Activated CD4-positive, alpha-beta T cell treated with anti-CD3 and anti-CD28 coated beads, Interleukin-2, amount 50 U/mL, for 16 hours (primary cell): ENCODE measurements around the gene ANO6.
"Not testable (repeated sequence)": the region's sequence is repeated elsewhere in the genome, so short reads cannot be mapped to it uniquely, and the experiment has no call there.

ENCODE experiments used
- DNase-seq: peaks from one replicate; pipeline ENCODE4 v3.0.0-alpha.2; 2020

Gene ANO6, protein sequence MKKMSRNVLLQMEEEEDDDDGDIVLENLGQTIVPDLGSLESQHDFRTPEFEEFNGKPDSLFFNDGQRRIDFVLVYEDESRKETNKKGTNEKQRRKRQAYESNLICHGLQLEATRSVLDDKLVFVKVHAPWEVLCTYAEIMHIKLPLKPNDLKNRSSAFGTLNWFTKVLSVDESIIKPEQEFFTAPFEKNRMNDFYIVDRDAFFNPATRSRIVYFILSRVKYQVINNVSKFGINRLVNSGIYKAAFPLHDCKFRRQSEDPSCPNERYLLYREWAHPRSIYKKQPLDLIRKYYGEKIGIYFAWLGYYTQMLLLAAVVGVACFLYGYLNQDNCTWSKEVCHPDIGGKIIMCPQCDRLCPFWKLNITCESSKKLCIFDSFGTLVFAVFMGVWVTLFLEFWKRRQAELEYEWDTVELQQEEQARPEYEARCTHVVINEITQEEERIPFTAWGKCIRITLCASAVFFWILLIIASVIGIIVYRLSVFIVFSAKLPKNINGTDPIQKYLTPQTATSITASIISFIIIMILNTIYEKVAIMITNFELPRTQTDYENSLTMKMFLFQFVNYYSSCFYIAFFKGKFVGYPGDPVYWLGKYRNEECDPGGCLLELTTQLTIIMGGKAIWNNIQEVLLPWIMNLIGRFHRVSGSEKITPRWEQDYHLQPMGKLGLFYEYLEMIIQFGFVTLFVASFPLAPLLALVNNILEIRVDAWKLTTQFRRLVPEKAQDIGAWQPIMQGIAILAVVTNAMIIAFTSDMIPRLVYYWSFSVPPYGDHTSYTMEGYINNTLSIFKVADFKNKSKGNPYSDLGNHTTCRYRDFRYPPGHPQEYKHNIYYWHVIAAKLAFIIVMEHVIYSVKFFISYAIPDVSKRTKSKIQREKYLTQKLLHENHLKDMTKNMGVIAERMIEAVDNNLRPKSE

DNA sequence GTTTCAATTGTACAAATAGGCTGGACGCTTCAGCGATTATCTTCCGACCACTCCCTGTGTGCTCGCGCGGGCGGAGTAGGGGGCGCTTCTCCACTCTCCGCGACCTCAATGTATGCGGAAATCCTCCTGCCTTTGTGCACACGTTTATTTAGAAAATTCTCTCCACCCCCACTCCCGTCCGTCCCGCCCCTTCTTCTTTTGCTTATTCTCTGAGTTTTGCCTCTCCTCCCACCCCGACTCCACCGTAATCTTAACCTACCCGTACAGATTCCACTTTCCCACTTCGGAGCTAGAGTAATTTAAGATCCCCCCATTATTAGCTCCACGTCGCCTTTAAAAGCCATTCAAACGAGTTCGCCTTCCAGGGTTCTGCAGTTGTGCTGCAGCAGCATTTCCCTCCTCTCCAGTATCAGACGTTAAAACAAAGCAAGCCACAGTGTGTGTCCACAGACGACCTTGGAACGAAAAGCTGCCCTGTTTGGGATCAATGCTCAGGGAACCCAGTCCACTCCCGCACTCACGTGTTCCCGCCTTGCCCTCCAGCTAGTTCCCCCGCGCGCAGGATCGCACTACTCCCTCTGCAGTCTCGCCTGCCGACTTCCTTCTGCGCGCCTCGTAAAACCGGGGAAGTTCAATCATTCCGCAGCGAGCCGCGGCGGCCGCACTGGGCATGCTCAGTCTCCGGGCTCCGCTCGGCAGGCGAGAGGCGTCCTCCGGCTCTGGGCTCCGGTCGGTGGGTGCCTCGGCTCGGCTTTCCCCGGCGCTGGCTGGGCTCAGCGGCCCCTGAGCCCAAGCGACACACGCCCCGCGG lies at the start of gene ANO6:
Gene ANO6 (plus strand): TSS at position 677 of the 811 bp plus-strand sequence. CDS start 227 bp downstream, outside the sequence.
- peak; percentile 86 for DNase-seq

DNA sequence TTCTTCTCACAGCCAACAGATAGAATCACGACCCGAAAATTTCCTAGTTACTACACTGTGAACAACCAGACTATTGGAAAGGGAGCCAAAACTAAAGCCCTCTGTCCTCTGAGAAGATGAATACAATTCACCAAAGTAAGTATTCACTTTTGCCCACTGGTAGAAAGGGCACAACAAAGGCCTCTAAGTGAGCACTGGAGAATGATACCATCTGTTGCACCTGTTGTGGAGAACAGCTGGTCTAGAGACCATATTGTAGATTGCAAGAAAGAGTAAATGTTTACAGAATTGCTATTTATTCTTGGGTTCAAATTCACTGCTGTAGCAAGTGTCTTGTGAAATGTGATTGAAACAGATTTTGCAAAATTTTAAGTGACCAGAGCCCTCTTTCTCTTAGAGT lies 46.9 kb upstream of the ANO6 start:
- DNase-seq = no peak

DNA sequence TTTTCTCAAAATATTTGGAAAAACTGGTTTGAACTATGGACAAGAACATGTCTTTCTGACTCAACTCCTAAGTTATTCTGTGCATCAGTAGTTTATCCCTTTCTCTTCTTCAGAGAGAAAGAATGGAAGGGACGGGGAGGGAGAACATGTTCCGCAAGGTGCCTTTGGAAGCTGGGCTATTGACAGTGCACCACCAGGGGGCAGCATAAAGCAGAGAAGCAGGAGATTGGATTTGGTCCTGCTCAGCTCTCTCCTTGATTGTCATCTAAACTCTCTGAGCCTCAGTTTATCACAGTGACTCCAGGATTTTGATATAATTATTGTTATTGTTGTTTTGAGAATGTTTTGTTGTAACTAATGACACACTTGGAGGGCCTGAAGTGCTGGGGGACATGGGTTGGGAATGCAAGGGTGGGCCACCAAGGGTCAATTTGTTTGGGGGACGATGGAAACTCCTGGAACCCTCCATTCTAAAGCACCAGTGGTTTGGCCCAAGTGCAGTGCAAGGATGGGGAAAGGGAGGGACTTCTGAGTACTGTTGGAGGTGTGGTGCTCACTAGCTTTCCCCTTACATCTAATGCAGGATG lies 45.3 kb upstream of the ANO6 start:
- peak; percentile 77 for DNase-seq

DNA sequence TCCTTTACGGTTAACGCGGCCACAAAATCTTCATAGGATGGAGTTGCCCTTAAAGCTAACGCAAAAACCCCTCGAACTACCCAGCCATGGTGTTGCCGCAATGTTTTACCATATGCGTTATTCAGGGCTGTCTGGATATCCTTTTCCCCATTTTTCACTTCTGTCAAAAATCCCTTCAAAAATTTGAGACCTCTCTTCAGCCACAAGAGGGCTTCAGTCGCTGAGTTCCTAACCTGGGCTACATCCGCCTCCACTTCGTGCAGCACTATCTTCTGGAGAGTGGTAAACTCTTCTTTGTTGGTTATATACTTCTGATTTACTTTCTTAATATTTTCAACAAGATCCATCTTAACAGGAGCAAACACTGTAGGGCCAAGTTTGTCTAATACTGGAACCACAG lies 42.6 kb upstream of the ANO6 start:
- DNase-seq = not testable (repeated sequence)

DNA sequence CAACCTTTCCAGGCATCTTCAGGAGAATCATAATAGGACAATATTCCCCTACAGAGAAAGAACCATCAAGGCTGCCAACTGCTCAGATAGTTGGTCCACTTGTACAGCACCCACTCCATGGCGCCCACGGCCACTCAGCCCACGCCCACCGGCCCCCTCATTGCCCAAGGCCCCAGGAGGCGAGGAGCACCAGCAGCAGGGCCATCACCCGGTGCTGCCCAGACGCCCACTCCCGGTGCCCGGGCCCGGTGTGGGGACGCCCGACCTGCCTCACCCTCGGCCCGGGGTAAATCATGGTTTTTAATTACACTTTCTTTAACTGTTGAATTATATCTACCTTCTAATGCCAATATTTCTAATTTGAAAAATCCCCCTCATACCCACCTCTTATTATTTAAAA lies 41.3 kb upstream of the ANO6 start:
- DNase-seq = no peak

DNA sequence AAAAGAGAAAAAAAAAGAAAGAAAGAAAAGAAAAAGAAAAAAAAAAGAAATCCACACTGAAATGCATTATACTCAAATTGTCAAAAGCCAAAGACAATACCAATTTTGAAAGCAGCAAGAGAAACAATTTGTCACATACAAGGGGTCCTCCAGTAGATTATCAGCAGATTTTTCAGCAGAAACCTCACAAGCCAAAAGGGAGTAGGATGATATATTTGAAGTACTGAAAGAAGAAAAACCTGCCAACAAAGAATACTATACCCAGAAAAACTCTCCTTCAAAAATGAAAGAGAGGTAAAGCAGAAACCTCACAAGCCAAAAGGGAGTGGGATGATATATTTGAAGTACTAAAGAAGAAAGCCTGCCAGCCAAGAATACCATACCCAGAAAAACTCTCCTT lies 37.1 kb upstream of the ANO6 start:
- DNase-seq = no peak

DNA sequence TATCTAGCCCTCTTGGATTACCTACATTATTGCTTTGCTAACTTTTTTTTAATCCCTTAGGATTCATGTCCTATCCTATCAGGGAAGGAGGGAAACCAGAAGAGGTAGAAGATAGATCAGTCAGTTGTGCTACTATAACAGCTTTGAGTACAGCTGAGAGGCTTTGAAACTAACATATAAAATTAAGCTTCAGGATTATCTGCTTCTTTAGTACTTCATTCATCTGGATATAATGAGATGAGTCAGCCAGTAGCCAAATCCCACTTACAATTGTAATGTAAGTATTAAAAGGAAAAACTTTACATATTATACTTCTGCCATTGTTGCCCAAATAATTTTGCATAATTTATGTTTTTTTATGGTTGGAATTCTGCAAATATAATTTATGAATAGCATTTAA lies 33.4 kb upstream of the ANO6 start:
- no peak for DNase-seq

DNA sequence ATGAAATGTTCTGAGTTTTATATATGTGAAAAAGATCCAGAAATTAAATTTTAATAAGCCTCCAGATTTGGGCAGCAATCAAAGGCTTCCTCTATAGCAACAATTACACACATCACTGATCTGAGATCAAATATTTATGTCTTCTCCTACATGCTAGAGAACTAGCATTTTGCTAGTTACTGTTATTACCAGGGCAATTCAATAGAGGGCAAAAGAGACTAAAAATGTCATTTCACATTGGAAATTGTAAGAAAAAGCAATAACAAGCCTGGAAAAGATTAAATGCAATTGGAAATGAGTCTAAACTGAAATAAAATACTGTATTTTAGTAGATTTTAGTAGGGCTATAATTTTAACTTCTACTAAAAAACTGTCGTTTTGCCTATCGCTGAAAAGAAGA lies 32.6 kb upstream of the ANO6 start:
- DNase-seq = no peak

DNA sequence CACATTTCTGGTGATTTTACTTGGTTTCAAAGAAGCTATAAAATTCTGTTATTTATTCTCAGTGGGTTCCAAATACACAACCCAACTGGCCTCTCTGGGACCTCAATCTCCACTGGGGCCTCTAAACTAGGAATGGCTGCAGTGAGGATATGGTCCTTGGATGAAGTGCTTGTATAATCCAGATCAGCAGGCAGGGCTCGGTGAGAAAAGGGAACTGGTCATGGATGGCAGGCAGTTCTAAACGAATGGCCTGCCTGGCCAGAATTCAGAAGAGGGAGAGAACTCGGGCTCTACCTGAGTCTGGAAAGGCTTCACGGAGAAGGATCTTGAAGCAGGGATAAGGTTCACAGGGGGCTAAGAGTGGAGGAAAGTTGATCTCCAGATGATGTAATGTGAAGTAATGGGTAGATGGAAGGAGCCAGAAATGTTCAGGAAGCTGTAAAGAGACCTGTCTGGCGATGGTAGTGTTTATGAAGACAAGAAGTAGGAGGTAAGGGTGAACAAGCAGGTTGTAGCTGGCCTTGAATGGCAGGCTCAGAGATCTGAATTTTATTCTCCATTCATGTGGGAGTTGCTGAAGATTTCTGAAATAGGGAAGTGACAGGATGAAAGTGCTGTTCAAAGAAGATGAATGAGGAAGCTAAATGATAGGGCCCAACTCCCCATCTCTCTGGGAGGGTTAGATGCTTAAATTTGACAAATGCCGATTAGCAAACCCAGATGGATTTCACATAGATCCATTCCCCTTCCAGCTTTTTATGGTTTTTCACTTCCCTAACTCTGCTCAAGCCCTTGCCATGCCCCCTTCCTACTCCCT lies 31.5 kb upstream of the ANO6 start:
- DNase-seq = no peak

DNA sequence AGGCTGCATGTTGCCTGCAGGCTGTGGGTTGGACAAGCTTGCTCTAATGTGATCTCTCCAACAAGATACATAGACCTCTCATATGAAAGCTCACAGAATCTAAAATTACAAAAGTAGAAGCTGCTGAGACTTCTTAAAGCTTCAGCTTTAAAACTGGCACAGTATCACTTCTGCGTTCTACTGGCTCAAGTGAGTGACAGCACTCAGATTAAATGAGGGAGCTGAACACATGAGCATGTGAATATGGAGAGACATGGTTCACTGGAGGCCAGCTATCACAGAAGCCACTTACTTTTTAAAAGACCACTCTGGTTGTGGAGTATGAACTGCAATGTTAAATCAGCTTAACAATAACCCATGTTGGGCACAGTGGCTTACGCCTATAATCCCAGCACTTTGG lies 29.1 kb upstream of the ANO6 start:
- DNase-seq = no peak

DNA sequence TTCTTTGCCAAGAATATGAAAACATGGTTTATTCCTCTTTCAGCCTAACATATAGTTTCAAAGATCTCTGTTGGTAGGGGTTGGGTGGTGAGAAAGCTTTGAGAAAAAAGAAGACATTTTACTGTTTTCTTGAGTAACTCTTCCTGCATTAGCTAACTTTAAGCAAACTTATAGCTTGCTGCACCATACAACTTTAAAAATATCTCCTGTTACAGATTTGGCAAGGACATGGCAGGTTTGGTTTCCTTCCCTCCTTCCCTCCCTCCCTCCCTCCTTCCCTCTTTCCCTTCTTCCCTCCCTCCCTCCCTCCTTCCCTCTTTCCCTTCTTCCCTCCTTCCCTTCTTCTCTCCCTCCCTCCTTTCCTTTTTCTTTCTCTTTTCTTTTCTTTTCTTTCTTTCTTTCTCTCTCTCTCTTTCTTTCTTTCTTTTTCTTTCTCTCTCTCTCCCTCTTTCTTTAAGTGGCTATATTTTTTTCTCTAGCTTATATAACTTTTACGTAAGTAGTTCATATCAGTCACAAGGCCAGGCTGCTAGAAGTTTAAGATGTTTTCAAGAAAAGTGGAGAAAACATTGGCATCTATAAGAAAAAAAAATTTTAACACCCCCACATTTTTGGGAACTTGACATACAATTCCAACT lies 26.0 kb upstream of the ANO6 start:
- DNase-seq = no peak

DNA sequence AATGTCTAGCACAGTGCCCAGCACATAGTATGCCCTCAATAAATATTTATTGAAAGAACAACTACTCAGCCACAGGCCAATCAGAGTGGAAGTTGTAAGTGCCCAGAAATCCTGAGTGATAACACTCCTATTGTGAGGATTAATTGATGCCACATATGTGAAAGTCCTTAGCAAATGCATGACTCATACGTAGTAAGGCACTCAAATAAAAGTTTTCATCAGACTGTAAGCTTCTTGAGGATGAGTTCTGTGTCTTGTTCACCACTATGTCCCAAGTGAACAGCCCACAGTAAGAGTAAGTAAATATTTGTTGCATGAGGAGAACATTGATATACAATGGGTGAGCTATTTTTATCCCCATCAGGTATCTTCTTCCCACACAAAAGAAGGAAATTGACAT lies 24.7 kb upstream of the ANO6 start:
- DNase-seq = peak; percentile 24

DNA sequence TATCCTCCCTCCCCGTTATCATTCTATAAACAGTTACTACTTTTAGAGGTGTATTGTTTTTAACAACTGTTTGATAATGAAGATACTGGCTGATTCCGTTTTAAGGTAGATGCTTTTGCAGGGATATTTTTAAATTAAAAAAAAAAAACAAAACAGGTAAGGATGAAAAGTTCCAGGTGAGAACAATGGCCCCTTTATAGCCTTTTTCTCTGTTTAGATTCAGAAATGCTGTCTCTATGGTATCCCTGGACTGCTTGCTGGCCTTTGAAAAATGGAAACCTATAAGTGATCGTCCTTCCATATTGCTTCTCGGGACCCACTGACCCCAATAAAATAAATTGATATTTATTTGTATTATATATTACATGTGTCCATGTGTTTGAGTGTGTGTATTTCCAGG lies 23.2 kb upstream of the ANO6 start:
- no peak for DNase-seq

DNA sequence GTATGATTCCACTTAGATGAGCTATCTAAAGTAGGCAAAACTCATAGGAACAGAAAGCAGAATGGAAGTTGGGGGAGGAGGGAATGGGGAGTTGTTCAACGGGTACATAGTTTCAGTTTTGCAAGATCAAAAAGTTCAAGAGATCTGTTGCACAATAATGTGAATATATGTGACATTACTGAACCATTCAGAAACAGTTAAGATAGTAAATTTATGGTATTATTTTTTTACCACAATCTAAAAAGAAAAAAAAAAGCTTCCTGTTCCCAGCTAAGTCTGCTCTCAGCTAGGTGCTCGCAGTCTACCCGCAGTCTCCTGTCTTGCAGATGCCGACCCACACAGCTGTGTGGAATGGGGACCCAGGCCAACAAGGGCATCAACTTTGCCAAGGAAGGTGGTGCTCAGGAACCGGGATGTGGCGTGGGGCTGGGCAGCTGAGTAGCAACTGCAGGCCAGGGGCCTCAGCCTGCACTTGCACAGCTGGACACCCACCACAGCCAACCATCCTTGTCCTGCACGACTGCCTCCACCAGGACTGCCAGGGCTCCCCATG lies 15.3 kb upstream of the ANO6 start:
- peak; percentile 33 for DNase-seq

DNA sequence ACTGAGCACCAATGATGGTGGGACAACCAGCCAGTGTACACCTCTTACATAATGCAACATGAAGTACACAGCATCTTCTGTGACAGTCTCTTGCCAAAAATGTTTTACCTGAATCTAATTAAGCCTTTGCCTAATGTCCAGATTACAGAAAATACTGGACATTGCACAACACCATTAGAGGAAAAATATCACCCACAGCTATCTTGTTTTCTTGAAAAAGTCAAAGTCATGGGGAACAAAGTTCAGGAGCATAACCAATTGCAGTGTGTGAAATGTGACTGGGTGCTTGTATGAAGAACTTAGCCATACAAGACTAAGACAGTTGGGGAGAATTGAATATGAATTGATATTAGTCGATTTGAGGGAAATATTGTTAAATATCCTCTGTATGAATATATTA lies 12.1 kb upstream of the ANO6 start:
- no peak for DNase-seq

DNA sequence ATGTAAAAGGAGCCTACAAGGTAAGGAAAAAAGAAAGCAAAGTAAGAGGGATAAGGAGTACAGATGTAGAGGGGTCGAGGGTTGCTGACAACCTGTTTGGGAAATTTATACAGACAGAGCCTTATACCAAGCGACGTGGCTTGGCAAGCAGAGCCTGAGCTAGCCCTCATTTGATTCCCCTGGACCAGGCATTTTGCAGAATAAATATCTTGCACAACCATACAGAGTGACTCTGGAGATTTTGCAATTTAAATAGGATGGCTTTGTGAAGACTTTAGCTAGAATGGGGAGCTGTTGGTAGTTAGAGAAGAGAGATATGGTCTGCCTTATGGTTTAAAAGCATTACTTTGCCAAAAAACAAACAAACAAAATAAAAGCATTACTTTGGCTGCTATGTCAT lies 11.1 kb upstream of the ANO6 start:
- no peak for DNase-seq

DNA sequence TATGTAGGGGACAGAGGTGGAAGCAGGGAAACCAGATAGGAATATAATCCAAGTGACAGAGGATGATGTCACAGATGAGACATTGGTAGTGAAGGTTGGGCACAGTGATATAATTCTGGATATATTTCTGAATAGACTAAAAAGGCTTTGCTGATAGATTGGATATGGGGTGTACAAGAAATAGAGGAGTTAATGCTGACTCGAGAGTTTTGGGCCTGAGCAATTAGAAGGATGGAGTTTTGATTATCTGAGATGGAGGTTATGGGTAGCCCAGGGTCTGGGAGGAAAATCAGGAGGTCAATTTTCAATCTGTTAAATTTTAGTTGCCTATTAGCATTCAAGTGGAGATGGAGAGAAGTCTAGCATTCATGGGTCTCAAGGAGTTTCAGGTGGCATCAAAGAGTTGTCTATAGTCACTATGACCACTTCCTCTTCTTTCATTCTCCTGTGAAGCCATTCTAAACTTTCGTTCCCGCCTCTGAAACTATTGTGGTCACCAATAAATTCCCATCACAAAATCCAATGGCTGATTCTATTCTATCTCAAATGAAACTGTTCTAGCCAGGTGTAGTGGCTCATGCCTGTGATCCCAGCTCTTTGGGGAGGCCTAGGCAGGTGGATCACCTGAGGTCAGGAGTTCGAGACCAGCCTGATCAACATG lies 10.6 kb upstream of the ANO6 start:
- no peak for DNase-seq

DNA sequence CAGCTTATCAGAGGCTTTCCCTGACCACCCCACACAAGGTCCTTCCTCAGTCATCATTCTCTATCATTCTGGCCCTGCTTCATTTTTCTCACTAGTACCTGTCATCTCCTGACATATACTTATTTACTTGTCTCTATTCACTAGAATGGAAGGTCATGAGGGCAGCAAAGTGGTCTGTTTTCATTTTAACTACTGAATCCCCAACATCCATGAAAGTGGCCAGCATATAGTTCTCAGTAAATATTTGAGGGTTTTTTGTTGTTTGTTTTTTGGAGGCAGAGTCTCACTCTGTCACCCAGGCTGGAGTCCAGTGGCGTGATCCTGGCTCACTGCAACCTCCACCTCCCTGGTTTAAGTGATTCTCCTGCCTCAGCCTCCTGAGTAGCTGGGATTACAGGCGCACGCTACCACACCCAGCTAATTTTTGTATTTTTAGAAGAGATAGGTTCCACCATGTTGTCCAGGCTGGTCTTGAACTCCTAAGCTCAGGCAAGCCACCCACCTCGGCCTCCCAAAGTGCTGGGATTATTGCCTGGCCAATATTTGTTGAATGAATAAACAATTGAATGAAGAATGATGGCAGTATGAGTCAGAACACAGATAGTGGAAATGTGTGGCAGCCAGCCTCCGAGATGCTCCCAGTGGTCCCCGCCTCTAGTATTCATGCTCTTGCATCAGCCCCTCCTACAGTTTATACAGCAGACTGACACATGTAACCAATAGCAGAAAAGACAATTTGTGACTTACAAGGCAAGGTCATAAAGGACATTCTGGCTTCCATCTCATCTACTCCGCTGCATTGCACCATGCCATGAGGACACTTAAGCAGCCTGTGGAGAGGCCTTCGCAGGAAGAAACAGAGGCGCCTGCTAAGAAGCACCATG lies 7.0 kb upstream of the ANO6 start:
- DNase-seq = no peak

DNA sequence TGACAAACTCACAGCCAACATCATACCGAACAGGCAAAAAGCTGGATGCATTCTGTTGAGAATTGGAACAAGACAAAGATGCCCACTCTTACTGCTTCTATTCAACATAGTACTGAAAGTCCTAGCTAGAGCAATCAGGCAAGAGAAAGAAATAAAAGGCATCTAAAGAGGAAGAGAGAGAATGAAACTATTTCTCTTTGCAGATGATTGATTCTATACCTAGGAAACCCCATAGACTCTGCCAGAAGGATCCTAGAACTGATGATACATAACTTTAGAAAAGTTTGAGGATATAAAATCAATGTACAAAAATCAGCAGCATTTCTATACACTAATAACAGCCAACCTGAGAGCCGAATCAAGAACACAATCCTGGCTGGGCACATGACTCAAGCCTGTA lies 6.1 kb upstream of the ANO6 start:
- DNase-seq = no peak
